HG03159 (cell line): ENCODE measurements around the gene TMTC1.

Source experiments
- ATAC-seq: cut with Tn5 transposase; IDR thresholded peaks from one replicate; pipeline ENCODE4 v1.9.1; 2021; ENCODE audit warnings: mild to moderate bottlenecking, moderate library complexity; ENCODE audit not compliant: unreplicated experiment

TMTC1 gene

DNA sequence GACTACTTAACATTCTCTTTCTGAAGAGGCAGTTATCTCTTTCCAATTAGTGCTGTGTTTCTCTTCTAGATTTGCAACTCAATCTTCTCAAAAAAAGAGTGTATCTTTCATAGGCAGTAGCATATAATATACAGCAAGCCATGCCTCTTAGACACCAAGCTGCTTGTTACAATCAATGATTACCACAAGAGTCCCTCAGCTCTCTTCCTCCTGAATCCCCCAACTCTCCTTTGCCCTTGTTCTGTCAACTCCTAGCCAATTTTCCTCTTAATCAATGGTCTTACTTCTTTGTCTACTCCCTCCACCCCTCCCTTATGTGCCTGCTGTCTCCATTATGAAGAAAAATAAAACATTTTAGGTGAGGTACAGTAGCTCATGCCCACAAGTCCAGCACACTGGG, 2.6 kb downstream of the TMTC1 start:
- ATAC-seq: no peak

DNA sequence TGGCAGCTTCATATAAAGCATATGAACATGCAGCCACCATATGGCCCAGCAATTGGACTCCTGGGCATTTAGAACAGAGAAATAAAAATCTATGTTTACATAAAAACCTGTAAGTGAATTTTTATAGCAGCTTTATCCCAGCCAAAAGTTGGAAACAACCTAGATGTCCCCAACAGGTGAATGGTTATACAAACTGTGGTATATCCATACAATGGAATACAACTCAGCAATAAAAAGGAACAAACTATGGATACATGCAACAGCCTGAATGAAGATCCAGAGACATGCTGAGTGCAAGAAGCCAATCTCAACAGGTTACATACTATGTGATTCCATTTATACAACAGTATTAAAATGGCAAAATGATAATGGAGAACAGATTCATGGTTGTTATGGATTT, 3.7 kb downstream of the TMTC1 start:
- ATAC-seq: no peak

GRCh38 chr12:29778531-29778930, 5.2 kb downstream of the TMTC1 start:
- no peak for ATAC-seq

DNA sequence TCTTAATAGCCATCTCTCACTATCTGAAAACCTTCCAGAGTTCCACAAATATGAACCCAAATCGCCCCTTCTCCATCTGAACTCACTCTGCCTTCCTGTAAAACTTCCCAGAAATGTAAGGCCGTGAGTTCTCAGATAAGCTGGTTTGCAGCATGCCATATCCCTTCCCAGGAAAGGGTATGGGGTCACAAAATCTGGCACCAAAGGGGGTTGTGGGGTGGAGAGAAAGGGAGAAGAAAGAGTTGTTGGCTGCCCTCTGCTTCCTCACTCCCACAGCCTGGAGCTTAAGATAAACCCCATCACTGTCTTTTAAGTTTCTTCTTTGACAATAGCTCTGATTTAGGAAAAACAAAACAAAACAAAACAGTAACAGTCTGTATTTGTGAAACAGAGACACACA, 10.7 kb downstream of the TMTC1 start:
- ATAC-seq: no peak

- ATAC-seq: no peak
These were observed 12.0 kb downstream of the TMTC1 start for GRCh38 chr12:29771786-29772185.

DNA sequence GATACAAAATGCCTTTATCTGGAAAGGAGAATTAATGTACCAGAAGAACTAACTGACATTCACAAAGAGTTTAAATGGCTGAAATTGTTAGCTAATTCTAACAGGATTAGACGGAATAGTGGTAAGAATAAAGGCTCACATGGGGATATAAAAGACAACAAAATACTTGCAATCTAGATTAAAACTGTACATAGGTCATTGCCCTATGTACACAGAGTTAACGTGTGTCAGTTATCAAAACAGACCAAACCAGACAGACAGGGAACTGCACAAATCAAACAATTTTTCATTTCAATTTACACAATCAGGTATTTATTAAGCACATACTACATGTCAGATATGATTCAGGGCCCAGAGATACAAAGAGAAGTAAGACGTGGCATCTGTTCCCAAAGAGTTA, 12.6 kb downstream of the TMTC1 start:
- ATAC-seq: no peak

- ATAC-seq: no peak
These were observed 14.4 kb downstream of the TMTC1 start for GRCh38 chr12:29769162-29769858.

- ATAC-seq: no peak
These were observed 15.4 kb downstream of the TMTC1 start for GRCh38 chr12:29768372-29768771.

- ATAC-seq: no peak
These were observed 20.4 kb downstream of the TMTC1 start for GRCh38 chr12:29763301-29763683.

- no peak for ATAC-seq
These were observed 21.0 kb downstream of the TMTC1 start for GRCh38 chr12:29762637-29763300.

DNA sequence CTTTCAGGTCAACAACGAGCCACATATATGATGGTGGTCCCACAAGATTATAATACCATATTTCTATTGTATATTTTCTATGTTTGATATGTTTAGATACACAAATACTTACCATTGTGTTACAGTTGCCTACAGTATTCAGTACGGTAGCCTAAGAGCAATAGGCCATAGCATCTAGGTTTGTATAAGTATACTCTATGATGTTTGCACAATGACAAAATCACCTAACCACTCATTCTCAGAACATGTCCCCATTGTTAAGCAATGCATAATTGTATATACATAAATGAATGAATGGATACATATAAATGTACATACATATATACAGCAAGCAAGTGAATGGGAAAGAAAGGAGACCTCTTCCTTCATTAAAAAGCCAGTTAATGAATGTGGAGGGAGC, 23.8 kb downstream of the TMTC1 start:
- no peak for ATAC-seq

- ATAC-seq: no peak
These were observed 26.9 kb downstream of the TMTC1 start for GRCh38 chr12:29756741-29757390.

GRCh38 chr12:29754235-29755189, 29.2 kb downstream of the TMTC1 start:
- ATAC-seq: no peak

DNA sequence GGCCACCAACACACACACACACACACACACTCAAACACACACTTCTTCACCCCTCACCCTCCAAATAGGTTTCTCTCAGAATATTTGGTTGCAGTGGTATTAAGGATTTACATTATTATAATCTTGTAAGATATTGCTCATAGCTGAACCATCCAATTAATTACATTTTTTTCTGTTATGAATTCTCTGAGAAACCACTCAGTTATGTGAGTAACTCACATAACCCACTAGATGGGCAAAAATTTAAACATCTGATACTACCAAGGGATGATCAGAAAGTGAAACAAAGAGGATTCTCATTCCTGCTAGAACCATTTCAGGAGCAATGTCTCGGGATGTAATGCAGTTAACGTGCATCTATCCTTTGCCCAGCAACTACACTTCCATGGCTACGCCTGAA, 31.6 kb downstream of the TMTC1 start:
- no peak for ATAC-seq

GRCh38 chr12:29751676-29752075, 32.1 kb downstream of the TMTC1 start:
- no peak for ATAC-seq

DNA sequence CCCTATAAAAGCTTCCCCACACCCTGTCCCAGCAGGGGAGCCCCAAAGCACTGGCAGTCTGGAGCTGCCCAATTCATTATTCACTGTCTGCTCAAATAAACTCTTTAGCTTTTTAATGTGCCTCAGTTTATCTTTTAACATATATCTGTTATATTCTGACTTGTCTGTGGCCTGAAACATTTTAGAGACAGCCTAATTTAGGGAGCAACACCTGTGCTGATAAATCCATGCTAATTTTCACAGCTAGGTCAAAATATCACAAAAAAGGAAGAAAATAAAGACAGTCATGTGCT, 32.9 kb downstream of the TMTC1 start:
- ATAC-seq: no peak

GRCh38 chr12:29750131-29750927, 33.4 kb downstream of the TMTC1 start:
- ATAC-seq: peak; percentile 78

- ATAC-seq: no peak
These were observed 39.4 kb downstream of the TMTC1 start for GRCh38 chr12:29744365-29744764.

DNA sequence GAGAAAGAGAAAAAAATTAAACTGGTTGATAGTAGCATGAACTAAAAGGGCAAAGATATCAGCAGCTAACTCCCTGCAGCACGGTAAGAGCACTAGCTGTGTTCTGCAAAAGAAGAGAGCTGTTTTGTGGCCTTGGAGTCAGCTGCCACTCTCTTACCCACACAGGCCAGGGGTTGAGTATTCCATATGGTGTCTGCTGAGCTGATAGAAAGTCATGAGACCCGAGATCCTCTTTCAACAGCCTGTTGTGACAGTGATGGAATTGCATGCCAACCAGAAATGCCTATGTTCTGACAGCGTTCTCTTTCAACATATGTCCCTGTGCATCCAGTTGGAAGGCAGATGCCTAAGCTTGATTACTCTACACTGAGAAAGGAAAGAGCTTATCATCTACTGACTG, 39.9 kb downstream of the TMTC1 start:
- no peak for ATAC-seq

- no peak for ATAC-seq
These were observed 40.7 kb downstream of the TMTC1 start for GRCh38 chr12:29743077-29743476.

GRCh38 chr12:29742646-29743045, 41.1 kb downstream of the TMTC1 start:
- no peak for ATAC-seq
